Activated B cell treated with CpG ODN at 0.5 μM for 24 hours (primary cell): ENCODE measurements around the gene SH3TC1. TPM values are rescaled to one million over a fixed set of nuclear protein-coding genes. Genes with fewer than 3 reads are reported as not detected.

Source experiments
- ATAC-seq: fragments of 200-7000 bp; cut with Tn5 transposase; one replicate; pipeline ENCODE4 v1.10.0; 2021; ENCODE audit warnings: low read depth, mild to moderate bottlenecking, moderate library complexity
- CTCF ChIA-PET: fragments of 350-600 bp; sonication (Branson Sonifier 250); formaldehyde crosslinking; loops from one replicate; lab custom pipeline; 2021; ENCODE audit warnings: antibody characterized with exemption; lab: Charles Lee
- POLR2A ChIA-PET: fragments of 350-600 bp; sonication (Branson Sonifier 250); formaldehyde crosslinking; loops from one replicate; lab custom pipeline; 2021; ENCODE audit warnings: antibody characterized with exemption; lab: Charles Lee
- DNase-seq: peaks from one replicate; pipeline ENCODE4 v3.0.0; 2022
- H3K27ac Mint-ChIP-seq: one replicate; pipeline ENCODE4 v1.8.0; 2020; ENCODE audit warnings: mixed read lengths
- H3K27me3 Mint-ChIP-seq: one replicate; pipeline ENCODE4 v1.8.0; 2021; ENCODE audit warnings: mixed read lengths
- H3K36me3 Mint-ChIP-seq: one replicate; pipeline ENCODE4 v1.8.0; 2021; ENCODE audit warnings: low read depth, mixed read lengths
- H3K4me1 Mint-ChIP-seq: one replicate; pipeline ENCODE4 v1.8.0; 2021; ENCODE audit warnings: mixed read lengths
- H3K4me3 Mint-ChIP-seq: one replicate; pipeline ENCODE4 v1.8.0; 2020; ENCODE audit warnings: mild to moderate bottlenecking, mixed read lengths
- H3K9me3 Mint-ChIP-seq: one replicate; pipeline ENCODE4 v1.8.0; 2020; ENCODE audit warnings: mixed read lengths
- intact Hi-C: fragments of 100-400 bp; cut with micrococcal nuclease; formaldehyde crosslinking; loops from one replicate; pipeline ENCODE4 v1.15.1; 2024
- total RNA-seq: library from RNA; stranded (reverse); gene quantifications from 2 replicates; pipeline ENCODE4 v1.2.3, GENCODE V29; 2022
- TF ChIP-seq, protein P1 (sequence below): fragments of 200-600 bp; IDR thresholded peaks from one replicate; pipeline ENCODE4 v1.8.0; 2022; ENCODE audit warnings: antibody characterized with exemption, mild to moderate bottlenecking

Gene SH3TC1
- 104 and 135 TPM in 2 replicates for total RNA-seq

DNA sequence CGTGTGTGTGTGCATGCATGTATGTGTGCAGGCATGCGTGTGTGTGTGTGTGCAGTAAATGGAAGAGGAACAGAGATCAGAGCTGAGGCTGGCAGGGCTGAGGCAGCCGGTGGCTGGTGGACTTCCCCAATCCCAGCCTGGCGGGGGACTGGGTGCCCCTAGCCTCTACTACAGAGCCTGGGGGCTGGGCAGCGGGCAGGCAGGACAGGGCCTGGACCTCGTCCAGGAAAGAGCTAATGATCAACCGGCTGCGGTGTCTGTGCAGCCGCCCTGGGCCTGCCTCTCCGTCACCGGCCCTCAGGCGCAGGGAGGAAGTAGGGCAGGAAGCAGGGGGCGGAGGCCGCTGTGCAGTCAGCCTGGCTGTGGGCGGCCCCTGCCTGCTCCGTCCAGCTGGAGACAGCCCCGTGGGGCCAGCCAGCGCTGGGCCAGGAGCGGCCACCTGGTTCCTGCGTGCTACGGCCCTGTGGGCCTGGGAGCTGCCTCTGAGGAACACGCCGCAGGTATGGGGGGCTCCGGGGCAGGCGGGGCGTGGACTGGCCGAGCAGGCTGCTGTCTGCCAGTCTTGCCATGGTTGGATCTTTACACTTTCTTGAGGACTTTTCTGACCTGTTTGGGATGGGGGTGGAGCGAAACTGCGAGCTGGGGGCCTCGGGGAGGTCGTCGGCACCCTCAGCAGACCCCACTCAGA lies at the start of gene SH3TC1:
Gene SH3TC1 (plus strand): TSS at position 385 of the 688 bp plus-strand sequence. CDS start 5,905 bp downstream, outside the sequence.
- Mint-ChIP-seq H3K36me3 (peaks cover 7% of the 10 kb centered on the region), H3K27me3 (no peaks in the 10 kb centered on the region), H3K4me1 (peaks cover 63% of the 10 kb centered on the region), H3K4me3 (peak within 1 kb of the TSS; percentile 97), H3K27ac (peak within 1 kb of the TSS; percentile 96), H3K9me3 (no peaks in the 10 kb centered on the region)
- TF ChIP-seq, protein P1, sequence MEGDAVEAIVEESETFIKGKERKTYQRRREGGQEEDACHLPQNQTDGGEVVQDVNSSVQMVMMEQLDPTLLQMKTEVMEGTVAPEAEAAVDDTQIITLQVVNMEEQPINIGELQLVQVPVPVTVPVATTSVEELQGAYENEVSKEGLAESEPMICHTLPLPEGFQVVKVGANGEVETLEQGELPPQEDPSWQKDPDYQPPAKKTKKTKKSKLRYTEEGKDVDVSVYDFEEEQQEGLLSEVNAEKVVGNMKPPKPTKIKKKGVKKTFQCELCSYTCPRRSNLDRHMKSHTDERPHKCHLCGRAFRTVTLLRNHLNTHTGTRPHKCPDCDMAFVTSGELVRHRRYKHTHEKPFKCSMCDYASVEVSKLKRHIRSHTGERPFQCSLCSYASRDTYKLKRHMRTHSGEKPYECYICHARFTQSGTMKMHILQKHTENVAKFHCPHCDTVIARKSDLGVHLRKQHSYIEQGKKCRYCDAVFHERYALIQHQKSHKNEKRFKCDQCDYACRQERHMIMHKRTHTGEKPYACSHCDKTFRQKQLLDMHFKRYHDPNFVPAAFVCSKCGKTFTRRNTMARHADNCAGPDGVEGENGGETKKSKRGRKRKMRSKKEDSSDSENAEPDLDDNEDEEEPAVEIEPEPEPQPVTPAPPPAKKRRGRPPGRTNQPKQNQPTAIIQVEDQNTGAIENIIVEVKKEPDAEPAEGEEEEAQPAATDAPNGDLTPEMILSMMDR = no peak
- POLR2A ChIA-PET = interaction anchor here (0.7 to 7.6 kb wide), 21 partner anchors 8 to 1490 kb away, joined by 3 to 123 read pairs (median 6); partner anchors contain the start of genes ABLIM2 and TRMT44
- peak; percentile 67 for ATAC-seq
- intact Hi-C loops = loop anchor here (1.0 kb wide), 5 partner anchors 22 to 229 kb away; partner anchors contain the start of gene ABLIM2
- CTCF ChIA-PET = interaction anchor here (1.0 to 3.9 kb wide), 8 partner anchors 21 to 397 kb away, joined by 3 to 31 read pairs (median 4); no protein-coding TSS in a partner anchor
- DNase-seq = peak; percentile 78

GRCh38 chr4:8149664-8150063 lies 49.4 kb upstream of the SH3TC1 start:
- DNase-seq (no peak), ATAC-seq (no peak)
- ChIA-PET CTCF (no interaction called here), POLR2A (no interaction called here)
- Mint-ChIP-seq H3K4me1 (no peaks in the 10 kb centered on the region), H3K9me3 (no peaks in the 10 kb centered on the region), H3K36me3 (no peaks in the 10 kb centered on the region), H3K4me3 (no peak overlapping the region), H3K27ac (no peak overlapping the region), H3K27me3 (peaks cover 4% of the 10 kb centered on the region)
- intact Hi-C loops = no loop called here
- TF ChIP-seq, protein P1 = no peak

- H3K27ac Mint-ChIP-seq = no peak overlapping the region
- ChIA-PET CTCF (no interaction called here), POLR2A (no interaction called here)
- DNase-seq (no peak), ATAC-seq (peak; percentile 50)
- no peaks in the 10 kb centered on the region for H3K9me3 Mint-ChIP-seq
- no peak overlapping the region for H3K4me3 Mint-ChIP-seq
- H3K36me3 Mint-ChIP-seq = no peaks in the 10 kb centered on the region
- TF ChIP-seq, protein P1 = no peak
- intact Hi-C loops = no loop called here
- no peaks in the 10 kb centered on the region for H3K4me1 Mint-ChIP-seq
- peaks cover 5% of the 10 kb centered on the region for H3K27me3 Mint-ChIP-seq
Observed at GRCh38 chr4:8150152-8151090, 48.7 kb upstream of the SH3TC1 start.

DNA sequence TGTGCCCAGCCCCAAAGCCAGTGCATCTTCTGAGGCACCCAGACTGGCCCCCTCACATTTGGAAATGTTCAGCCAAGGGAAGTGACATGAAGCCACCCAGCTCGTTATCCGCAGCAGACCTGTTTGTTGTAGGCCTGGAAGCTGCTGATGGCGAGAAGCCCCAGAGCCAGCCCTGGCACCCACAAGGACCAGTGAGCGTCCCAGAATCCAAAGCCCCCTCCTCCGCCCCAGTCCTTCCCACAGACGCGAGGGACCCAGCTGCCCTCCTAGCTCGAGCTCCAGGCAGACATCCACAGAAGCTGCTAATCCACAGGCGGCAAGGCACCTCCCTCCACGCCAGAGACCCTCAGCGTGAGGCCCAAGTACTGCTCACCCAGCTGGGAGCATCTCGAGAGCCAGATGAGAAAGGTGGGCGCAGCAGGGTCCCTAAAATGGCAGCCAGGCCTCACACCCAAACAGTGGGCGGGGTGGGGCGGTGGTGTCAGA lies 47.9 kb upstream of the SH3TC1 start:
- no peaks in the 10 kb centered on the region for H3K4me1 Mint-ChIP-seq
- H3K27me3 Mint-ChIP-seq = peaks cover 2% of the 10 kb centered on the region
- no peak overlapping the region for H3K27ac Mint-ChIP-seq
- no peaks in the 10 kb centered on the region for H3K9me3 Mint-ChIP-seq
- no peaks in the 10 kb centered on the region for H3K36me3 Mint-ChIP-seq
- TF ChIP-seq, protein P1 = no peak
- DNase-seq (no peak), ATAC-seq (no peak)
- CTCF ChIA-PET = no interaction called here
- POLR2A ChIA-PET = no interaction called here
- intact Hi-C loops = no loop called here
- no peak overlapping the region for H3K4me3 Mint-ChIP-seq
